T-cell (primary cell): ENCODE data around the gene GFRA1. TPM values are rescaled to one million over a fixed set of nuclear protein-coding genes. Genes with fewer than 3 reads are reported as not detected.

ENCODE experiments used
- ATAC-seq, 4 experiments: fragments of 200-7000 bp in 3 of 4; fragments of 150-1000 bp in 1 of 4; cut with Tn5 transposase; replicated peaks in 1 of 4; 1 replicate in 3 of 4; 2 replicates in 1 of 4; pipeline ENCODE4 v1.10.0; 2021; ENCODE audit warnings: moderate library complexity in 3 of 4, mild to moderate bottlenecking in 2 of 4, moderate number of reproducible peaks in 1 of 4
- CTCF ChIA-PET, 2 donors: fragments of 300-600 bp; sonication (Branson Sonifier 250); formaldehyde crosslinking; loops; one replicate each; lab custom pipeline; 2022; ENCODE audit warnings: antibody characterized with exemption in 2 of 2; lab: Charles Lee
- POLR2A ChIA-PET, 2 donors: fragments of 300-600 bp; sonication (Branson Sonifier 250); formaldehyde crosslinking; loops; one replicate each; lab custom pipeline; 2022; ENCODE audit warnings: antibody characterized with exemption in 2 of 2; lab: Charles Lee
- DNase-seq, 35 experiments: peaks; one replicate each; pipeline versions ENCODE4 v3.0.0 to v3.0.0-alpha.2; 2013 to 2023
- H3K27ac ChIP-seq: one replicate; pipeline ENCODE4 v1.5.1; 2013; ENCODE audit warnings: low read length
- H3K27me3 ChIP-seq, 2 experiments: replicated peaks in 1 of 2; 1 replicate in 1 of 2; 2 replicates in 1 of 2; pipeline versions ENCODE4 v1.6.1 to v1.7.0; 2013; ENCODE audit warnings: low read length in 1 of 2, mixed read lengths in 1 of 2; ENCODE audit not compliant: control insufficient read depth in 2 of 2, insufficient read depth in 2 of 2; ENCODE audit errors: extremely low read depth in 1 of 2
- H3K36me3 ChIP-seq, 2 donors: 1 replicate in 1 of 2; 2 replicates in 1 of 2; pipeline versions ENCODE4 v1.6.1 to v1.7.0; 2013; ENCODE audit warnings: low read length in 1 of 2; ENCODE audit not compliant: control insufficient read depth in 2 of 2, insufficient read depth in 1 of 2; ENCODE audit errors: extremely low read depth in 1 of 2
- H3K4me1 ChIP-seq, 2 experiments: 1 replicate in 1 of 2; 2 replicates in 1 of 2; pipeline versions ENCODE4 v1.6.1 to v1.7.0; 2013; ENCODE audit warnings: low read length in 2 of 2, mixed read lengths in 1 of 2; ENCODE audit not compliant: insufficient read depth in 2 of 2, control insufficient read depth in 1 of 2; ENCODE audit errors: extremely low read depth in 1 of 2
- H3K4me3 ChIP-seq, 2 donors: 1 replicate in 1 of 2; 2 replicates in 1 of 2; pipeline versions ENCODE4 v1.5.1 to v1.7.0; 2013; ENCODE audit warnings: mild to moderate bottlenecking in 2 of 2, low read length in 1 of 2, moderate library complexity in 1 of 2; ENCODE audit not compliant: control insufficient read depth in 1 of 2; ENCODE audit errors: extremely low read depth in 1 of 2
- H3K9me3 ChIP-seq: 2 replicates; pipeline ENCODE4 v1.7.0; 2013
- H3K27ac Mint-ChIP-seq, 2 donors: one replicate each; pipeline ENCODE4 v1.8.0; 2020 to 2021; ENCODE audit warnings: mild to moderate bottlenecking in 2 of 2, mixed read lengths in 2 of 2
- H3K27me3 Mint-ChIP-seq, 2 donors: one replicate each; pipeline ENCODE4 v1.8.0; 2021 to 2022; ENCODE audit warnings: mixed read lengths in 2 of 2
- H3K36me3 Mint-ChIP-seq: one replicate; pipeline ENCODE4 v1.8.0; 2021; ENCODE audit warnings: mixed read lengths
- H3K4me1 Mint-ChIP-seq, 3 donors: one replicate each; pipeline ENCODE4 v1.8.0; 2020 to 2022; ENCODE audit warnings: mixed read lengths in 3 of 3, mild to moderate bottlenecking in 1 of 3
- H3K4me3 Mint-ChIP-seq, 3 donors: one replicate each; pipeline ENCODE4 v1.8.0; 2020 to 2022; ENCODE audit warnings: mild to moderate bottlenecking in 3 of 3, mixed read lengths in 3 of 3, moderate library complexity in 3 of 3
- H3K9me3 Mint-ChIP-seq, 3 donors: one replicate each; pipeline ENCODE4 v1.8.0; 2020 to 2022; ENCODE audit warnings: mixed read lengths in 3 of 3
- WGBS: methylation state at CpG from one replicate; pipeline ENCODE4 v1.1.5; 2013; ENCODE audit warnings: missing lambda C conversion rate; ENCODE audit not compliant: insufficient coverage; 5-methylcytosine and 5-hydroxymethylcytosine counted together
- total RNA-seq, 35 experiments: library from RNA in 6 of 35; stranded (reverse) in 6 of 35; fragments of 120-200 nt in 1 of 35; gene quantifications; one replicate each; pipeline versions ENCODE4 v1.2.1 to v1.2.4 and lab custom pipeline; 2013 to 2026

Gene GFRA1
- total RNA-seq, 5 donors from 2014 or later (not counting 1 experiment from before 2014, with no cell fraction given): 0.03 to 0.25 (median 0.20) TPM; not detected in 2

GRCh38 chr10:116103668-116104067, 169.3 kb downstream of the GFRA1 start:
- Histone ChIP-seq H3K4me1 (no peaks in the 10 kb centered on the region), H3K4me3 (no peak overlapping the region), H3K36me3 (no peaks in the 10 kb centered on the region), H3K27ac (no peak overlapping the region), H3K27me3 (peaks cover 0 to 2% of the 10 kb centered on the region in 2 experiments), H3K9me3 (no peaks in the 10 kb centered on the region)
- no CpG with 5 or more reads among the region's 4 CpGs for WGBS
- DNase-seq (no peak), ATAC-seq (no peak)
- POLR2A ChIA-PET: no interaction called here
- Mint-ChIP-seq H3K36me3 (no peaks in the 10 kb centered on the region), H3K9me3 (peaks cover 0 to 5% (median 5%) of the 10 kb centered on the region in 3 donors), H3K27ac (no peak overlapping the region), H3K27me3 (no peaks in the 10 kb centered on the region), H3K4me3 (no peak overlapping the region), H3K4me1 (no peaks in the 10 kb centered on the region)
- CTCF ChIA-PET: no interaction called here

GRCh38 chr10:116101616-116102315, 171.2 kb downstream of the GFRA1 start:
- WGBS: 60% methylated on average over 1 of the region's 5 CpGs
- Histone ChIP-seq H3K36me3 (no peaks in the 10 kb centered on the region), H3K4me3 (no peak overlapping the region), H3K4me1 (no peaks in the 10 kb centered on the region), H3K27ac (no peak overlapping the region), H3K9me3 (no peaks in the 10 kb centered on the region), H3K27me3 (peaks cover 0 to 2% of the 10 kb centered on the region in 2 experiments)
- Mint-ChIP-seq H3K9me3 (peaks cover 0 to 5% (median 3%) of the 10 kb centered on the region in 3 donors), H3K27ac (no peak overlapping the region), H3K36me3 (no peaks in the 10 kb centered on the region), H3K27me3 (no peaks in the 10 kb centered on the region), H3K4me3 (no peak overlapping the region), H3K4me1 (no peaks in the 10 kb centered on the region)
- POLR2A ChIA-PET: no interaction called here
- ATAC-seq: no peak
- CTCF ChIA-PET: no interaction called here
- DNase-seq: no peak

- Histone ChIP-seq H3K4me1 (no peaks in the 10 kb centered on the region), H3K9me3 (no peaks in the 10 kb centered on the region), H3K27ac (no peak overlapping the region), H3K4me3 (no peak overlapping the region), H3K36me3 (no peaks in the 10 kb centered on the region), H3K27me3 (peaks cover 0 to 2% of the 10 kb centered on the region in 2 experiments)
- Mint-ChIP-seq H3K27me3 (no peaks in the 10 kb centered on the region), H3K36me3 (no peaks in the 10 kb centered on the region), H3K9me3 (peaks cover 0 to 5% (median 0%) of the 10 kb centered on the region in 3 donors), H3K27ac (no peak overlapping the region), H3K4me3 (no peak overlapping the region), H3K4me1 (no peaks in the 10 kb centered on the region)
- POLR2A ChIA-PET: no interaction called here
- no CpG with 5 or more reads among the region's 3 CpGs for WGBS
- CTCF ChIA-PET: no interaction called here
- ATAC-seq: no peak
- DNase-seq: no peak
Measured at GRCh38 chr10:116100984-116101383, 172.0 kb downstream of the GFRA1 start.

GRCh38 chr10:116099023-116099420, 174.0 kb downstream of the GFRA1 start:
- CTCF ChIA-PET: no interaction called here
- no peaks in the 10 kb centered on the region for H3K27me3 Mint-ChIP-seq

GRCh38 chr10:116098411-116099022, 174.5 kb downstream of the GFRA1 start:
- Mint-ChIP-seq H3K4me1 (no peaks in the 10 kb centered on the region), H3K9me3 (peaks cover 0 to 5% (median 0%) of the 10 kb centered on the region in 3 donors), H3K27me3 (no peaks in the 10 kb centered on the region), H3K36me3 (no peaks in the 10 kb centered on the region), H3K4me3 (no peak overlapping the region), H3K27ac (no peak overlapping the region)
- ChIA-PET CTCF (no interaction called here), POLR2A (no interaction called here)
- H3K4me1 ChIP-seq: no peaks in the 10 kb centered on the region
- H3K4me3 ChIP-seq: no peak overlapping the region
- H3K27me3 ChIP-seq: peaks cover 0 to 2% of the 10 kb centered on the region in 2 experiments
- no peaks in the 10 kb centered on the region for H3K9me3 ChIP-seq
- H3K27ac ChIP-seq: no peak overlapping the region
- H3K36me3 ChIP-seq: no peaks in the 10 kb centered on the region
- ATAC-seq (no peak), DNase-seq (no peak)
- 77% methylated on average over 7 of the region's 8 CpGs for WGBS

More at GRCh38 chr10:116099023-116099420, 174.0 kb downstream of the GFRA1 start:
- POLR2A ChIA-PET: no interaction called here
- Mint-ChIP-seq H3K9me3 (peaks cover 0 to 5% (median 0%) of the 10 kb centered on the region in 3 donors), H3K36me3 (no peaks in the 10 kb centered on the region), H3K4me1 (no peaks in the 10 kb centered on the region), H3K27ac (no peak overlapping the region), H3K4me3 (no peak overlapping the region)
- ATAC-seq (no peak), DNase-seq (no peak)
- Histone ChIP-seq H3K36me3 (no peaks in the 10 kb centered on the region), H3K4me3 (no peak overlapping the region), H3K27me3 (peaks cover 0 to 2% of the 10 kb centered on the region in 2 experiments), H3K4me1 (no peaks in the 10 kb centered on the region), H3K27ac (no peak overlapping the region), H3K9me3 (no peaks in the 10 kb centered on the region)
- WGBS: 93% methylated on average over 3 of the region's 5 CpGs

GRCh38 chr10:116097239-116097784, 175.7 kb downstream of the GFRA1 start:
- ChIA-PET CTCF (no interaction called here), POLR2A (no interaction called here)
- Mint-ChIP-seq H3K4me3 (no peak overlapping the region), H3K4me1 (no peaks in the 10 kb centered on the region), H3K36me3 (no peaks in the 10 kb centered on the region), H3K27ac (no peak overlapping the region), H3K9me3 (peaks cover 0 to 5% (median 0%) of the 10 kb centered on the region in 3 donors), H3K27me3 (no peaks in the 10 kb centered on the region)
- no peaks in the 10 kb centered on the region for H3K36me3 ChIP-seq
- H3K27me3 ChIP-seq: peaks cover 0 to 2% of the 10 kb centered on the region in 2 experiments
- no peak overlapping the region for H3K27ac ChIP-seq
- 75% methylated on average over 5 of the region's 7 CpGs for WGBS
- ATAC-seq: no peak
- DNase-seq: no peak
- H3K4me1 ChIP-seq: no peaks in the 10 kb centered on the region
- H3K4me3 ChIP-seq: no peak overlapping the region
- no peaks in the 10 kb centered on the region for H3K9me3 ChIP-seq
